Measurements from ENCODE around the gene CDH6. TPM values are rescaled to one million over a fixed set of nuclear protein-coding genes. Genes with fewer than 3 reads are reported as not detected.

Gene CDH6
- total and polyA plus RNA-seq, 10 of the 15 experiments (the other 5 are each of a cell fraction or from before 2014, with no cell fraction given), result 0.01 TPM; not detected in 9

- no peaks in the 10 kb centered on the region for H3K79me2 ChIP-seq (ENCODE audit: control insufficient read depth, insufficient read depth, low read length)
- H3K4me3 ChIP-seq, result no peak overlapping the region
- intact Hi-C loops (cut with micrococcal nuclease; ENCODE audit: unreplicated experiment), result no loop called here
- H2AFZ ChIP-seq (ENCODE audit: control insufficient read depth, low read depth, low read length), result no peak overlapping the region
- no peak overlapping the region for H3K9ac ChIP-seq (ENCODE audit: control insufficient read depth, insufficient read depth, low read length)
- no peaks in the 10 kb centered on the region for H3K9me3 ChIP-seq (replicated peaks; ENCODE audit: control insufficient read depth, insufficient read depth, low read length)
- ChIA-PET POLR2A (no interaction called here), CTCF (no interaction called here), SMC1A (ENCODE audit: uncharacterized antibody, unreplicated experiment) (no interaction called here), RAD21 (ENCODE audit: unreplicated experiment) (no interaction called here)
- no TSS peak for BruUV-seq (replicated peaks)
- no peaks in the 10 kb centered on the region for H3K36me3 ChIP-seq (ENCODE audit: control insufficient read depth in 2 of 2, insufficient read depth in 2 of 2, low read length in 1 of 2)
- no peaks in the 10 kb centered on the region for H3K4me1 ChIP-seq (ENCODE audit: control insufficient read depth, insufficient read depth, low read length)
- no peaks in the 10 kb centered on the region for H3K27me3 ChIP-seq (replicated peaks in 1 of 2; ENCODE audit: control insufficient read depth in 2 of 2, insufficient read depth in 2 of 2, low read length in 1 of 2)
- H4K20me1 ChIP-seq (ENCODE audit: control insufficient read depth, insufficient read depth), result no peaks in the 10 kb centered on the region
- TF ChIP-seq TBL1XR1 (IDR thresholded peaks at IDR 0.05; ENCODE audit: low read depth, low read length), result no peak
- TF ChIP-seq SMAD1 (IDR thresholded peaks at IDR 0.05; ENCODE audit: low read depth, partially characterized antibody), result no peak
- TF ChIP-seq RB1 (IDR thresholded peaks at IDR 0.05; ENCODE audit: borderline replicate concordance), result no peak
- TF ChIP-seq HDAC6 (IDR thresholded peaks at IDR 0.05; ENCODE audit: unreplicated experiment), result no peak
- no peak for TF ChIP-seq CBFB (IDR thresholded peaks at IDR 0.05; ENCODE audit: low read depth)
- no peak for TF ChIP-seq GABPA (IDR thresholded peaks at IDR 0.05; ENCODE audit: low read depth)
- no peak for TF ChIP-seq EZH2 (IDR thresholded peaks at IDR 0.05; ENCODE audit: borderline replicate concordance, control insufficient read depth, low read depth, low read length)
- TF ChIP-seq FOXK2 (IDR thresholded peaks at IDR 0.05), result no peak
- no peak overlapping the region for H3K27ac ChIP-seq (ENCODE audit: control insufficient read depth, insufficient read depth)
- in situ Hi-C loops (cut with MboI), result no loop called here
- FAIRE-seq (no peak), DNase-seq (ENCODE audit: low read depth, low spot score) (no peak), ATAC-seq (no peak)
- H3K4me2 ChIP-seq (ENCODE audit: control insufficient read depth, insufficient read depth), result no peak overlapping the region
- WGBS (ENCODE audit: insufficient coverage, insufficient replicate concordance, low lambda C conversion rate, missing lambda C conversion rate), result 0% methylated on average over 1 of the region's 1 CpG
These were observed 11.5 kb downstream of the CDH6 start for GRCh38 chr5:31204958-31205357.

DNA sequence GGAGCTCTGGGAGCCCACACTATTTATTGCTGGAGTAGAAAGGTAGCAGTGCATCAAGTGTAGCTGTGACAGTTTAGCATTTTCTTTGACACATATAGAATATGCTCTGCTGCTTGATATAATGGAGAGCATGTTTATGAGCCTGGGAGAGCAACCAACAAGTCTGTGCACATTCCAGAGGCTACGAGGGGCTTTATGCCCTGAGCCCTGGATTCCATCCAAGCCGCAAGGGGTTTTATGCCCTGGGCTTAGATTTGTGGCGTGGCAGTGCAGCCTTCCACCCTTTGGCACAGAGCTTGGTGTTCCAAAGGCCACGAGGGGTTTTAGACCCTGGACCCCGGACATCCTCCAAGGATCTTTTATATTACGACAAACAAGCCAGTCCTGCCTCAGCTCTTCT, 14.6 kb downstream of the CDH6 start:
- ATAC-seq, result no peak
- POLR2A ChIA-PET, result no interaction called here
- SMC1A ChIA-PET (ENCODE audit: uncharacterized antibody, unreplicated experiment), result no interaction called here
- BruUV-seq (replicated peaks), result no TSS peak
- intact Hi-C loops (cut with micrococcal nuclease; ENCODE audit: unreplicated experiment), result no loop called here
- no peaks in the 10 kb centered on the region for H4K20me1 ChIP-seq (ENCODE audit: control insufficient read depth, insufficient read depth)
- H3K4me2 ChIP-seq (ENCODE audit: control insufficient read depth, insufficient read depth), result no peak overlapping the region
- no peak overlapping the region for H3K9ac ChIP-seq (ENCODE audit: control insufficient read depth, insufficient read depth, low read length)
- RAD21 ChIA-PET (ENCODE audit: unreplicated experiment), result no interaction called here
- no peak overlapping the region for H3K27ac ChIP-seq (ENCODE audit: control insufficient read depth, insufficient read depth)
- no peak for FAIRE-seq
- no peaks in the 10 kb centered on the region for H3K27me3 ChIP-seq (replicated peaks in 1 of 2; ENCODE audit: control insufficient read depth in 2 of 2, insufficient read depth in 2 of 2, low read length in 1 of 2)
- no peak overlapping the region for H2AFZ ChIP-seq (ENCODE audit: control insufficient read depth, low read depth, low read length)
- no peaks in the 10 kb centered on the region for H3K4me1 ChIP-seq (ENCODE audit: control insufficient read depth, insufficient read depth, low read length)
- H3K9me3 ChIP-seq (replicated peaks; ENCODE audit: control insufficient read depth, insufficient read depth, low read length), result no peaks in the 10 kb centered on the region
- 31% methylated on average over 6 of the region's 6 CpGs for WGBS (ENCODE audit: insufficient coverage, insufficient replicate concordance, low lambda C conversion rate, missing lambda C conversion rate)
- no peaks in the 10 kb centered on the region for H3K79me2 ChIP-seq (ENCODE audit: control insufficient read depth, insufficient read depth, low read length)
- H3K36me3 ChIP-seq (ENCODE audit: control insufficient read depth in 2 of 2, insufficient read depth in 2 of 2, low read length in 1 of 2), result no peaks in the 10 kb centered on the region
- no peak for DNase-seq (ENCODE audit: low read depth, low spot score)
- CTCF ChIA-PET, result no interaction called here
- in situ Hi-C loops (cut with MboI), result no loop called here
- H3K4me3 ChIP-seq, result no peak overlapping the region
- no peak for TF ChIP-seq SPI1 (IDR thresholded peaks at IDR 0.05; ENCODE audit: borderline replicate concordance, insufficient read depth, low read depth, low read length)
- no peak for TF ChIP-seq SMARCA5 (IDR thresholded peaks at IDR 0.05)
- TF ChIP-seq, protein P1, sequence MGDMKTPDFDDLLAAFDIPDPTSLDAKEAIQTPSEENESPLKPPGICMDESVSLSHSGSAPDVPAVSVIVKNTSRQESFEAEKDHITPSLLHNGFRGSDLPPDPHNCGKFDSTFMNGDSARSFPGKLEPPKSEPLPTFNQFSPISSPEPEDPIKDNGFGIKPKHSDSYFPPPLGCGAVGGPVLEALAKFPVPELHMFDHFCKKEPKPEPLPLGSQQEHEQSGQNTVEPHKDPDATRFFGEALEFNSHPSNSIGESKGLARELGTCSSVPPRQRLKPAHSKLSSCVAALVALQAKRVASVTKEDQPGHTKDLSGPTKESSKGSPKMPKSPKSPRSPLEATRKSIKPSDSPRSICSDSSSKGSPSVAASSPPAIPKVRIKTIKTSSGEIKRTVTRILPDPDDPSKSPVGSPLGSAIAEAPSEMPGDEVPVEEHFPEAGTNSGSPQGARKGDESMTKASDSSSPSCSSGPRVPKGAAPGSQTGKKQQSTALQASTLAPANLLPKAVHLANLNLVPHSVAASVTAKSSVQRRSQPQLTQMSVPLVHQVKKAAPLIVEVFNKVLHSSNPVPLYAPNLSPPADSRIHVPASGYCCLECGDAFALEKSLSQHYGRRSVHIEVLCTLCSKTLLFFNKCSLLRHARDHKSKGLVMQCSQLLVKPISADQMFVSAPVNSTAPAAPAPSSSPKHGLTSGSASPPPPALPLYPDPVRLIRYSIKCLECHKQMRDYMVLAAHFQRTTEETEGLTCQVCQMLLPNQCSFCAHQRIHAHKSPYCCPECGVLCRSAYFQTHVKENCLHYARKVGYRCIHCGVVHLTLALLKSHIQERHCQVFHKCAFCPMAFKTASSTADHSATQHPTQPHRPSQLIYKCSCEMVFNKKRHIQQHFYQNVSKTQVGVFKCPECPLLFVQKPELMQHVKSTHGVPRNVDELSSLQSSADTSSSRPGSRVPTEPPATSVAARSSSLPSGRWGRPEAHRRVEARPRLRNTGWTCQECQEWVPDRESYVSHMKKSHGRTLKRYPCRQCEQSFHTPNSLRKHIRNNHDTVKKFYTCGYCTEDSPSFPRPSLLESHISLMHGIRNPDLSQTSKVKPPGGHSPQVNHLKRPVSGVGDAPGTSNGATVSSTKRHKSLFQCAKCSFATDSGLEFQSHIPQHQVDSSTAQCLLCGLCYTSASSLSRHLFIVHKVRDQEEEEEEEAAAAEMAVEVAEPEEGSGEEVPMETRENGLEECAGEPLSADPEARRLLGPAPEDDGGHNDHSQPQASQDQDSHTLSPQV (IDR thresholded peaks at IDR 0.05), result no peak
- TF ChIP-seq CBX3 (IDR thresholded peaks at IDR 0.05; ENCODE audit: borderline replicate concordance, low read depth), result no peak
- TF ChIP-seq BMI1 (IDR thresholded peaks at IDR 0.05; ENCODE audit: borderline replicate concordance), result no peak
- TF ChIP-seq CBX5 (IDR thresholded peaks at IDR 0.05; ENCODE audit: low read depth), result no peak
- TF ChIP-seq E2F4 (IDR thresholded peaks at IDR 0.05; ENCODE audit: low read depth, low read length), result no peak
